Large intestine (tissue), 3 donors: ENCODE data around the gene KRT74. TPM values are rescaled to one million over a fixed set of nuclear protein-coding genes. Genes with fewer than 3 reads are reported as not detected.

Source experiments
- DNase-seq, 2 donors: peaks; one replicate each; pipeline versions ENCODE4 v3.0.0 to v3.0.0-alpha.2; 2013
- H3K27ac ChIP-seq: one replicate; pipeline ENCODE4 v1.5.1; 2013; ENCODE audit warnings: low read length
- H3K27me3 ChIP-seq: 2 replicates; pipeline ENCODE4 v1.6.1; 2013; ENCODE audit warnings: low read length; ENCODE audit not compliant: control insufficient read depth, insufficient read depth
- H3K36me3 ChIP-seq: 2 replicates; pipeline ENCODE4 v1.6.1; 2013; ENCODE audit warnings: low read length; ENCODE audit not compliant: control insufficient read depth, insufficient read depth
- H3K4me1 ChIP-seq: one replicate; pipeline ENCODE4 v1.6.1; 2013; ENCODE audit warnings: low read length; ENCODE audit not compliant: control insufficient read depth, insufficient read depth
- H3K4me3 ChIP-seq: one replicate; pipeline ENCODE4 v1.5.1; 2013; ENCODE audit warnings: low read length
- H3K9me3 ChIP-seq: one replicate; pipeline ENCODE4 v1.6.1; 2013; ENCODE audit warnings: mild to moderate bottlenecking, low read depth, low read length, moderate library complexity; ENCODE audit not compliant: control insufficient read depth
- WGBS: methylation state at CpG from one replicate; pipeline ENCODE4 v1.1.5; 2013; ENCODE audit warnings: low lambda C conversion rate; ENCODE audit not compliant: insufficient coverage; 5-methylcytosine and 5-hydroxymethylcytosine counted together
- polyA plus RNA-seq: library from polyadenylated mRNA; unstranded; fragments of 120-200 nt; gene quantifications from one replicate; pipeline ENCODE4 v1.2.1, GENCODE V29; 2013

Gene KRT74
- polyA plus RNA-seq, 1 donor, result not detected

DNA sequence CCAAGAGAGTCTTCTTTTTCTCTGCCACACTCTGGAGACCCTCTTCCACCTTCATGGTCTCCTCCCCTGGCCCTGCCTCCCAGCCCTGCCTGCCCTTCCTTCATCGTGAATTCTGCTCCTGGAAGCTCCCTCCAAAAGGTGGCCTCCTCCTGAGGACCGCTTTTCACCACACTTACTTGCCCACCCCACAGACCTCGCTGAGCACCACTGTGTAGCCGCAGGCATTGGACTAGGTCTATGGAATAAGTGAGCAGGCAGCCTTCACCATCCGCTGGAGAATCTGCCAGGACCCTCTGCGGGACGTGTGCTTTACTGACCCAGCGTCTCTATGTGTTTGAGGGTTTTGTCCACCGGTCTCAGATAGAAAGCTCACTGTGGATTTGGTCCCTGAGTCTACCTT is 43.8 kb downstream of the KRT74 start:
- no peaks in the 10 kb centered on the region for H3K27me3 ChIP-seq
- no peaks in the 10 kb centered on the region for H3K9me3 ChIP-seq
- H3K27ac ChIP-seq, result no peak overlapping the region

DNA sequence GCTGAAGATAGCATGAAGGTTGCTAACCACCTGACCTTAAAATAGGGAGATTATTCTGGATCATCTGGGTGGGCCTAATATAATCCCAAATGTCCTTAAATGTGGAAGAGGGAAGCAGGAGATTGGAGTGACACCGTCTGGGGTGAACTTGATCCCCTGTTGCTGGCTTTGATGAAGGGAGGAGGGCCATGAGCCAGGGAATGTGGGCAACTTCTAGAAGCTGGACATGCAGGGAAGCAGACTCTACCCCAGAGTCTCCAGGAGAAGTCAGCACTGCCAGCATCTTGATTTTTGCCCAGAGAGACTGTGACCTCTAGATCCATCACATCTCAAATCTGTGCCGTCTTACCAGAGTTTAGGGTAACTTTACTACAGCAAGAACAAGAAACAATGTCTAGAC is 44.2 kb downstream of the KRT74 start:
- Histone ChIP-seq H3K27ac (no peak overlapping the region), H3K9me3 (no peaks in the 10 kb centered on the region), H3K36me3 (no peaks in the 10 kb centered on the region), H3K4me3 (no peak overlapping the region), H3K27me3 (no peaks in the 10 kb centered on the region), H3K4me1 (no peaks in the 10 kb centered on the region)
- DNase-seq, result no peak
- no CpG with 5 or more reads among the region's 2 CpGs for WGBS

More for the DNA sequence above, 43.8 kb downstream of the KRT74 start:
- Histone ChIP-seq H3K4me1 (no peaks in the 10 kb centered on the region), H3K36me3 (no peaks in the 10 kb centered on the region), H3K4me3 (no peak overlapping the region)
- DNase-seq, result no peak
- no CpG with 5 or more reads among the region's 9 CpGs for WGBS

DNA sequence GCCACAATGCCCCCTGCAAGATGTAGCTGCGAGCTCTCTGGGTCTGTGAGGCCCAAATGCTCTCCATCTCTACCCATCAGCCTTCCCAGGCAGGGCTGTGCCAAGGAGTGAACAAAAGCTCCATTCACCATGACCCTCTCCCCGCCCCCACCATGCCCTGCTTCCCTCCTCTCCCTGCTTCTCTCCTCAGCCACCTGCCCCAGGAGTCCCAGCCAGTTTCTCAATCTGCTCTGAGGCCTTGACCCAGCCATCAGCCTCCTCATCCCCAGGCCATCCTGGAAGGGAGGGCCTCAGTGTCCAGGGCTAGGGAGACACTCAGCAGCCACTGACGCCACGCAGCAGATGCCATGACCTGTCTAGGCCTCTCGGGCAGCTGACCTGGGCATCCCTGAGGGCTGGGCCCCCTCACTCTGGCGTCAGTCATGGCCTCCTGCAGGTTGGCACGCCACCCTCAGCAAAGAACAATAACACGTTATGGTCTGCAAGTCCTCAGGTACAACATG is 45.0 kb downstream of the KRT74 start:
- WGBS, result no CpG with 5 or more reads among the region's 8 CpGs

DNA sequence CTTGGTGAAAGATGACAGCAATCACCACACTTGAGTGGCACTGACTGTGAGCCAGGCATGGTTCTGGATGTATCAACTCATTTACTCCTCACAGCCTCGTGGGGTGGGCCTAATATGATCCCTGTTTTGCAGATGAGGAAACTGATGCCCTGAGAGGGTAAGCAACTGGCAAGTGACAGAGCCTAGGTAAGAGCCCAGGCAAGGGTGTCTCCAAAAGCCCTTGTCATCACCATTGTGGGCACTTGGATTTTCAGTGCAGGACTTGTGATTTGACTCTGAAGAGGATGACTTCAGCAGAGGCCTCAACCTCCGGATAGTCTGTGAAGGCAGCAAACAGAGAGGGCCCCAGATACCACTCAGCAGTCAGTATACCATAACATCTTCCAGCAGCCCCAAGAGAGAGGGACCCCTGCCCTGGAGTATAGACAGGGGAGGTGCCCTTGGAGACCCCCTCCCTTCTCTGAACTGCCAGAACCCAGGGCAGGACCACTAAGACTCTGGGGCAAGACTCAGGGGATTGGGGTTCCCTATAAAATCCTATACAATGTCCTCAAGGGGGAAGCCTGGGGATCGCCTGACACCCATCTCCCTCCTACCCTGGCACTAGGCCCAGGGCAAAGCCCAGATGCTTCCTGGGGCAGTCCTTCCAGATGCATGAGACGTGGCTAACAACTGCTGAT is 46.4 kb downstream of the KRT74 start:
- DNase-seq, result no peak
- Histone ChIP-seq H3K9me3 (no peaks in the 10 kb centered on the region), H3K27me3 (peaks cover 2% of the 10 kb centered on the region), H3K27ac (no peak overlapping the region), H3K36me3 (no peaks in the 10 kb centered on the region), H3K4me3 (no peak overlapping the region), H3K4me1 (no peaks in the 10 kb centered on the region)
- no CpG with 5 or more reads among the region's 4 CpGs for WGBS

More for the DNA sequence above, 45.0 kb downstream of the KRT74 start:
- Histone ChIP-seq H3K4me1 (no peaks in the 10 kb centered on the region), H3K9me3 (no peaks in the 10 kb centered on the region), H3K27ac (no peak overlapping the region), H3K27me3 (peaks cover 2% of the 10 kb centered on the region), H3K36me3 (no peaks in the 10 kb centered on the region), H3K4me3 (no peak overlapping the region)
- DNase-seq, result no peak

DNA sequence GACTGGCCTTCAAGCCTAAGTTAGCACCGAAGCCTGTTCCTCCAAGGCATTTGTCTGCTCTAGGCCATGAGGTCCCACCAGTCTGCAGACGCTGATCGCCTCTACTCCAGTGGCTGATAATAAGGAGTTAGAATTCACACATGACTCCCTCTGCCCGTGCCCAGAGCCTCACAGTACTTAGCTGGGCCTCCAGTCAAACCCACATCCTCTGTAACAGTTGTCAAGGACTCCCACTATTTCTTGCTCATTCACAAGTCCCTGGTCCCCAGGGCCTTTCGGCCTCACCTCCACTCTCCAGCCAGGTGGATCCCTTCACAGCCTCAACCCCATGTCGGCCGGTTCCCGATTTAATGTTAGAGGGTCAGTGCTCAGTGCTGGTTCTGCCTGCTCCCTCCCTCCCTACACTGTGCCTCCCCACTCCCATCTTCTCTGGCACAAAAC is 47.1 kb downstream of the KRT74 start:
- Histone ChIP-seq H3K9me3 (no peaks in the 10 kb centered on the region), H3K27me3 (peaks cover 2% of the 10 kb centered on the region), H3K4me3 (no peak overlapping the region), H3K36me3 (no peaks in the 10 kb centered on the region), H3K4me1 (peaks cover 3% of the 10 kb centered on the region), H3K27ac (no peak overlapping the region)
- 14% methylated on average over 1 of the region's 8 CpGs for WGBS
- no peak for DNase-seq

DNA sequence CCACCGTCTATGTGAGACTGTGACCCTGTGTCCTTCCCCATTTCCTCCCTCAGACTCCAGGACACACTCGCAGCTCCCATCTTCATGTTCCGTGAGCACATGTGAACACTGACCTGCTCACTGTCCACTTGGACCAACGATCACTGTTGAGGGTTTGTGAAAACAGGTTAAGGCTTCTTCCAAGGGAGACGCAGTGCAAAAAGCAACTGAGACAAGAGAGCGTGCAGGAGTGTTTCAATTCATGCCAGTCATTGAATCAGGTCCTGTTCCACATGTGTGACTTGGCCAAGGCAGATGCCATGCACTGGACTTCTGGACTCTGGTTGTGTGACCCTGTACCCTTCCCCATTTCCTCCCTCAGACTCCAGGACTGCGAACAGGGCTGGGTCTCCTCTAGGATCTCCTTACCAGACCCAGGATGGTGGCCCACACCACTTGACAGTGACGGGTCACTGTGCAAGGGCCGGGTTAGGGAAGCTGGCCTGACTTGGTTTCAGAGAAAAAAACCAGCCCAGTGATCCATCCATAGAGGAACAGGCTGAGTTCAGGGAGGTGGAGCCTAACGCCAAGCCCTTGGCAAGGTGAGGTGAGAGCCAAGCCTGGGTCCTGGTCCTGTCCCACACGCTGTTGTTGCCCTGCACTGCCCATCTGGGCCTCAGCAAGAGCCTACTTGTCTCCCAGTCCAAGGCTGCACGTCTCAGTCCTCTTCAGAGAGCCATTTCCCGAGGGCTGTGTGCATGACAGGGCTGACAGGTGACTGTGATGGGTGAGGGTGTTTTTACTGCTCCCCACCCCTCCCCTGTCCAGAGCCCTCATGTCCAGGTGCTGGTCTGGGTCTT is 47.8 kb downstream of the KRT74 start:
- no peak for DNase-seq
- WGBS, result no CpG with 5 or more reads among the region's 13 CpGs
- Histone ChIP-seq H3K4me1 (peaks cover 7% of the 10 kb centered on the region), H3K27me3 (peaks cover 2% of the 10 kb centered on the region), H3K9me3 (no peaks in the 10 kb centered on the region), H3K36me3 (no peaks in the 10 kb centered on the region), H3K4me3 (no peak overlapping the region), H3K27ac (no peak overlapping the region)

DNA sequence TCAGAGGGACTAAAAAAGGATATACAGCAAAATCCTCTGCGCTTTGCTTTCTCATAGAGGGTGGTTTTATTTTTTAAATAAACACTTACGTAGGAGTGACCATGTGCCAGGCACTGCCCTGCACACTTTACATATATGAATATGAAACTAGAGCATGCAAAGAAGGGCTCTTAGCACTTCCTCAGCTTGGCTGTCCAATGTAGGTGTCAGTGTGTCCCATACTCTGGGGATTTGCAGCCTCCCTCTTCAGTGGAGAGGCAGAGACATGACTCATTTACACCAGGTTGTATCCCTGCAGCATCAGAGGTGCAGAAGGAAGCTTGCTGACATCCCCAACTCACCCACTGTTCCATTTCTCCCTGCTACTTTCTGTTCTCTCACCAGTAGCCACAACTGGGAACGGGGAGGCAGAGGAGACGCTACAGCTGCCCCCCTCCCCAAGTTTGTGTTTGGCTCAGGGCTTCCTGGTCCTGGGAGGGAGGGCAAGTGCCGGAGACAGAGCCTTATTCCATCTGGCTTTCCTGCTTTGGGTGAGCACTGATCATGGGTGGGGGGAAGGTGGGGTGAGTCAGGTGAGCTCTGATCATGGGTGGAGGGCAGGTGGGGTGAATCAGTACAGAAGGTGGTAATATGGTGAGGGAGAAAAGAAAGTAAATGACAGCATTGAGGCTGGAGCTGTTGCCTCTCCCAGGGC is 48.6 kb downstream of the KRT74 start:
- Histone ChIP-seq H3K4me1 (peaks cover 7% of the 10 kb centered on the region), H3K36me3 (no peaks in the 10 kb centered on the region), H3K27ac (no peak overlapping the region), H3K9me3 (no peaks in the 10 kb centered on the region), H3K4me3 (no peak overlapping the region), H3K27me3 (peaks cover 2% of the 10 kb centered on the region)
- 83% methylated on average over 1 of the region's 5 CpGs for WGBS
- DNase-seq, result no peak

DNA sequence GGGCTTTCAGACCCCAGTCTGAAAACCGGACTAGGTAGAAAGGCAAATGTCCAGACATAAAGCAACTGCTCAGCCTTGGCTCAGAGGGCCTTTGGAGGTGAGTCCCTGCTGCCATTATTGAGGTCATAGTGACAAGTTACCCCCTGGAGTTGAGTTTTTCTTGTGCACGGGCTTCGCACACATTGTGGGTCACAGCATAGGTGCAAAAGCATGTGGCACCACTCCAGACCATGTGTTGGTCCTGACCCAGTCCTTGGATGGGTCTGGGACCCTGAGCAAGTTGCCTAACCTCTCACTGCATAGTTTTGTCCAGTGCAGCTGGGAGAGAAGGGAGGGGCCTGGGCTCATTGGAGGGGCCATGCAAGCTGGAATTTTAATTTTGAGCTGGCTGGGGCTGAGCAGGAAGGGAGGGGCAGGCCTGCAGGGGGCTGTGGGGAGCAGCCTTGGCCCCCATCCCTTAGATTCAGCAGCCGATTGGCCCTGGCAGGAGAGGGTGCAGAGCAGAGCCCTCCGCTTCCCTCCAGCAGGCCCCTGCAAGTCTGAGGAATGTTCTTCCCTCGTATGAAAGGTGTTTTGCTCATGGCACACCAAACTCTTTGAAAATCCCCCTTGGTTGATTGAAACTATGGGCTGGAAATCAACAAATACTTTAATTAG is 49.3 kb downstream of the KRT74 start:
- H3K27me3 ChIP-seq, result peaks cover 2% of the 10 kb centered on the region
- no peaks in the 10 kb centered on the region for H3K9me3 ChIP-seq
- H3K4me3 ChIP-seq, result no peak overlapping the region
- H3K36me3 ChIP-seq, result no peaks in the 10 kb centered on the region
- WGBS, result no CpG with 5 or more reads among the region's 6 CpGs
- H3K27ac ChIP-seq, result no peak overlapping the region
- no peak for DNase-seq
- peaks cover 7% of the 10 kb centered on the region for H3K4me1 ChIP-seq

DNA sequence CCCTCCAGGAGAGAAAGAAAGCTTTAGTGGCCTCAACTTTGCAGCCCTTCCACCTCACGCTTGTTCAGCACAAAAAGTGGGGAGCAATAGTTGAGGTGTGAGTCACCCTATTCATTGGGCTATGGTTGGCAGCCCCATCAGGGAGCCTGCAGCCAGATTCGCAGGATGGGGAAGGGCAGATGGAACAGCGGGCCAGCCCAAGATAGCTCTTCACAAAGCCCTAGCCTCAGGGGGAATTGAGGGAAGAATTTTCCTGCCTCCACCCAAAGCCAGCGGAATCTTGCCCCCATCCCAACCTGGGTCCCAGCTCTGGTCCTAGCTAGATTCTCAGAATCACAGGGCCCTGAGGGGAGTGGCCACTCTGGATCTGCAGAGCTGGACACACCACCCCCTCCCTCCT is 49.8 kb downstream of the KRT74 start:
- H3K9me3 ChIP-seq, result no peaks in the 10 kb centered on the region
- no peaks in the 10 kb centered on the region for H3K36me3 ChIP-seq
- no peak overlapping the region for H3K4me3 ChIP-seq
- H3K27me3 ChIP-seq, result peaks cover 2% of the 10 kb centered on the region
- no peak for DNase-seq
- WGBS, result no CpG with 5 or more reads among the region's 4 CpGs
- H3K4me1 ChIP-seq, result peaks cover 7% of the 10 kb centered on the region
- H3K27ac ChIP-seq, result no peak overlapping the region
